HCT116 (cell line): ENCODE data around the gene SBK2. TPM values are rescaled to one million over a fixed set of nuclear protein-coding genes. Genes with fewer than 3 reads are reported as not detected.
A peak's percentile ranks its signal among the peaks of the same experiment; 100 is the strongest.

ENCODE experiments used
- ATAC-seq: fragments of 200-7000 bp; cut with Tn5 transposase; 2 replicates; pipeline ENCODE4 v1.9.1; 2020; ENCODE audit warnings: mild to moderate bottlenecking, moderate library complexity
- BruUV-seq: library from RNA; stranded (reverse); fragments of 400-500 nt; replicated peaks from 2 replicates; lab custom pipeline; 2021; lab: Mats Ljungman, UMichigan
- CTCF ChIA-PET: fragments of 300-600 bp; sonication (Branson Sonifier 250); formaldehyde crosslinking; loops from one replicate; lab custom pipeline; 2021; ENCODE audit warnings: antibody characterized with exemption; lab: Charles Lee
- POLR2A ChIA-PET: fragments of 300-600, 350-600 bp; sonication (Branson Sonifier 250); formaldehyde crosslinking; loops from one replicate; lab custom pipeline; 2021; ENCODE audit warnings: antibody characterized with exemption; lab: Charles Lee
- RAD21 ChIA-PET, 2 experiments: fragments of 300-600 bp; sonication (Branson Sonifier 250); formaldehyde crosslinking; loops; one replicate each; lab custom pipeline; 2023; ENCODE audit warnings: low total read pairs in 2 of 2; ENCODE audit not compliant: uncharacterized antibody in 2 of 2, unreplicated experiment in 2 of 2, low non-redundant PET in 1 of 2; lab: Charles Lee
- DNase-seq: peaks from one replicate; pipeline ENCODE4 v3.0.0-alpha.2; 2010; ENCODE audit warnings: low read depth, low spot score
- H2AFZ ChIP-seq: fragments of 200-600 bp; shearing (Covaris generic), sonication (generic); 2 replicates; pipeline ENCODE4 v1.6.1; 2017; ENCODE audit warnings: low read depth, mixed run types, mixed read lengths, antibody characterized with exemption, low read length; ENCODE audit not compliant: poor library complexity, severe bottlenecking
- H3K27ac ChIP-seq: 2 replicates; pipeline ENCODE4 v1.5.1; 2012; ENCODE audit warnings: low read depth, low read length
- H3K27me3 ChIP-seq: fragments of 200-600 bp; sonication (generic); 2 replicates; pipeline ENCODE4 v1.6.1; 2016; ENCODE audit warnings: mixed run types, low read length, mixed read lengths; ENCODE audit not compliant: insufficient read depth
- H3K36me3 ChIP-seq, 2 experiments: fragments of 200-500 bp in 1 of 2; fragments of 200-600 bp in 1 of 2; sonication (Bioruptor generic) in 1 of 2; sonication (generic) in 1 of 2; 2 replicates each; pipeline versions ENCODE4 v1.5.1 to v1.6.1; 2014 to 2016; ENCODE audit warnings: low read length in 2 of 2, inconsistent platforms in 1 of 2, mixed read lengths in 1 of 2, mixed run types in 1 of 2; ENCODE audit not compliant: insufficient read depth in 2 of 2, control insufficient read depth in 1 of 2
- H3K4me1 ChIP-seq, 2 experiments: fragments of 200-600 bp in 1 of 2; sonication (generic) in 1 of 2; 2 replicates each; pipeline versions ENCODE4 v1.5.1 to v1.6.1; 2012 to 2017; ENCODE audit warnings: low read length in 2 of 2, inconsistent platforms in 1 of 2, mild to moderate bottlenecking in 1 of 2, mixed read lengths in 1 of 2, mixed run types in 1 of 2, moderate library complexity in 1 of 2; ENCODE audit not compliant: insufficient read depth in 2 of 2, control insufficient read depth in 1 of 2
- H3K4me2 ChIP-seq: fragments of 200-600 bp; sonication (generic); 2 replicates; pipeline ENCODE4 v1.6.1; 2017; ENCODE audit warnings: mixed run types, low read length, mixed read lengths
- H3K4me3 ChIP-seq, 2 experiments: fragments of 200-600 bp in 1 of 2; sonication (generic) in 1 of 2; replicated peaks in 1 of 2; 2 replicates each; pipeline ENCODE4 v1.5.1; 2011 to 2016; ENCODE audit warnings: low read length in 2 of 2, control low read depth in 1 of 2, low read depth in 1 of 2, mild to moderate bottlenecking in 1 of 2, mixed read lengths in 1 of 2, mixed run types in 1 of 2
- H3K79me2 ChIP-seq: fragments of 200-600 bp; sonication (generic); 2 replicates; pipeline ENCODE4 v1.6.1; 2017; ENCODE audit warnings: mild to moderate bottlenecking, mixed run types, low read length, moderate library complexity, mixed read lengths; ENCODE audit not compliant: insufficient read depth
- H3K9ac ChIP-seq: fragments of 200-600 bp; sonication (generic); 2 replicates; pipeline ENCODE4 v1.6.1; 2016; ENCODE audit warnings: low read length, mixed read lengths
- H3K9me2 ChIP-seq: fragments of 200-600 bp; sonication (generic), shearing (Covaris generic); 2 replicates; pipeline ENCODE4 v1.6.1; 2017; ENCODE audit warnings: mixed run types, mild to moderate bottlenecking, moderate library complexity; ENCODE audit not compliant: insufficient read depth
- H3K9me3 ChIP-seq, 2 experiments: fragments of 200-500 bp in 1 of 2; fragments of 200-600 bp in 1 of 2; sonication (Bioruptor generic) in 1 of 2; sonication (generic) in 1 of 2; 2 replicates each; pipeline ENCODE4 v1.6.1; 2014 to 2017; ENCODE audit warnings: low read length in 2 of 2, mixed read lengths in 2 of 2, inconsistent platforms in 1 of 2, low read depth in 1 of 2, mild to moderate bottlenecking in 1 of 2, mixed run types in 1 of 2, moderate library complexity in 1 of 2; ENCODE audit not compliant: control insufficient read depth in 1 of 2, insufficient read depth in 1 of 2
- H4K20me1 ChIP-seq: fragments of 200-600 bp; sonication (generic), shearing (Covaris generic); 2 replicates; pipeline ENCODE4 v1.6.1; 2017; ENCODE audit warnings: mixed run types, mild to moderate bottlenecking, moderate library complexity; ENCODE audit not compliant: insufficient read depth
- ATF3 ChIP-seq: IDR thresholded peaks from 2 replicates; pipeline ENCODE4 v1.6.1; 2012
- CBX3 ChIP-seq: IDR thresholded peaks from 2 replicates; pipeline ENCODE4 v1.6.1; 2012; ENCODE audit warnings: low read depth
- CTCF ChIP-seq, 3 experiments: fragments of 200-600 bp in 1 of 3; sonication (generic) in 1 of 3; IDR thresholded peaks in 2 of 3; conservative IDR thresholded peaks in 1 of 3; 2 replicates each; pipeline ENCODE4 v1.5.1; 2012 to 2017; ENCODE audit warnings: low read depth in 2 of 3, low read length in 2 of 3, antibody characterized with exemption in 1 of 3, borderline replicate concordance in 1 of 3, control low read depth in 1 of 3, mild to moderate bottlenecking in 1 of 3, mixed read lengths in 1 of 3, mixed run types in 1 of 3, moderate library complexity in 1 of 3; ENCODE audit not compliant: insufficient read depth in 1 of 3
- EGR1 ChIP-seq: IDR thresholded peaks from 2 replicates; pipeline ENCODE4 v1.6.1; 2012; ENCODE audit warnings: low read depth
- ELF1 ChIP-seq: IDR thresholded peaks from 2 replicates; pipeline ENCODE4 v1.6.1; 2012; ENCODE audit warnings: low read depth, borderline replicate concordance
- EZH2 ChIP-seq: fragments of 200-600 bp; sonication (generic); IDR thresholded peaks from 2 replicates; pipeline ENCODE4 v1.6.1; 2017; ENCODE audit warnings: antibody characterized with exemption, mixed run types
- FOSL1 ChIP-seq: IDR thresholded peaks from 2 replicates; pipeline ENCODE4 v1.6.1; 2012; ENCODE audit warnings: low read depth
- POLR2AphosphoS5 ChIP-seq: IDR thresholded peaks from 2 replicates; pipeline ENCODE4 v1.6.1; 2011; ENCODE audit warnings: mild to moderate bottlenecking, low read depth, low read length, moderate library complexity
- SIN3A ChIP-seq: IDR thresholded peaks from 2 replicates; pipeline ENCODE4 v1.6.1; 2012; ENCODE audit warnings: low read depth
- ZBTB33 ChIP-seq: IDR thresholded peaks from 2 replicates; pipeline ENCODE4 v1.6.1; 2011; ENCODE audit warnings: mild to moderate bottlenecking, low read length, moderate library complexity; ENCODE audit not compliant: insufficient replicate concordance; ENCODE audit errors: extremely low read depth
- ZFX ChIP-seq: fragments of 450-650 bp; IDR thresholded peaks from 2 replicates; pipeline ENCODE4 v1.6.1; 2017
- intact Hi-C: fragments of 100-400 bp; cut with micrococcal nuclease; formaldehyde crosslinking; loops from 2 replicates; pipeline ENCODE4 v1.10.0; 2022
- total RNA-seq: library from RNA; stranded (reverse); gene quantifications from one replicate; pipeline ENCODE4 v1.2.1, GENCODE V29; 2021; ENCODE audit not compliant: unreplicated experiment
- TF ChIP-seq, protein P1 (sequence below): IDR thresholded peaks from 2 replicates; pipeline ENCODE4 v1.6.1; 2012; ENCODE audit warnings: low read depth

The SBK2 gene
- total RNA-seq, 1 experiment from 2014 or later: 0.30 TPM

- intact Hi-C loops: no loop called here
- Histone ChIP-seq H3K4me1 (peaks cover 7 to 14% of the 10 kb centered on the region in 2 experiments; a peak in 3 of 4 replicates), H3K36me3 (no peaks in the 10 kb centered on the region; a peak in 2 of 4 replicates), H3K27me3 (no peaks in the 10 kb centered on the region), H3K9me3 (no peaks in the 10 kb centered on the region), H2AFZ (no peak overlapping the region), H3K9me2 (no peaks in the 10 kb centered on the region), H4K20me1 (no peaks in the 10 kb centered on the region), H3K9ac (peak overlapping the region; percentile 86), H3K4me2 (peak overlapping the region; percentile 84), H3K79me2 (peaks cover 16% of the 10 kb centered on the region), H3K27ac (peak overlapping the region; percentile 78), H3K4me3 (peak overlapping the region; percentile 92 to 94)
- TF ChIP-seq FOSL1 (no peak), ZFX (no peak), CTCF (IDR thresholded peaks at IDR 0.05 in 2 of 3, conservative IDR thresholded peaks at IDR 0.05 in 1 of 3; ENCODE audit: borderline replicate concordance in 1 of 3, insufficient read depth in 1 of 3, low read depth in 2 of 3, low read length in 2 of 3) (no peak), CBX3 (no peak), ZBTB33 (no peak), EZH2 (no peak), EGR1 (no peak), SIN3A (no peak), ELF1 (no peak), POLR2AphosphoS5 (no peak), ATF3 (no peak)
- TF ChIP-seq, protein P1, sequence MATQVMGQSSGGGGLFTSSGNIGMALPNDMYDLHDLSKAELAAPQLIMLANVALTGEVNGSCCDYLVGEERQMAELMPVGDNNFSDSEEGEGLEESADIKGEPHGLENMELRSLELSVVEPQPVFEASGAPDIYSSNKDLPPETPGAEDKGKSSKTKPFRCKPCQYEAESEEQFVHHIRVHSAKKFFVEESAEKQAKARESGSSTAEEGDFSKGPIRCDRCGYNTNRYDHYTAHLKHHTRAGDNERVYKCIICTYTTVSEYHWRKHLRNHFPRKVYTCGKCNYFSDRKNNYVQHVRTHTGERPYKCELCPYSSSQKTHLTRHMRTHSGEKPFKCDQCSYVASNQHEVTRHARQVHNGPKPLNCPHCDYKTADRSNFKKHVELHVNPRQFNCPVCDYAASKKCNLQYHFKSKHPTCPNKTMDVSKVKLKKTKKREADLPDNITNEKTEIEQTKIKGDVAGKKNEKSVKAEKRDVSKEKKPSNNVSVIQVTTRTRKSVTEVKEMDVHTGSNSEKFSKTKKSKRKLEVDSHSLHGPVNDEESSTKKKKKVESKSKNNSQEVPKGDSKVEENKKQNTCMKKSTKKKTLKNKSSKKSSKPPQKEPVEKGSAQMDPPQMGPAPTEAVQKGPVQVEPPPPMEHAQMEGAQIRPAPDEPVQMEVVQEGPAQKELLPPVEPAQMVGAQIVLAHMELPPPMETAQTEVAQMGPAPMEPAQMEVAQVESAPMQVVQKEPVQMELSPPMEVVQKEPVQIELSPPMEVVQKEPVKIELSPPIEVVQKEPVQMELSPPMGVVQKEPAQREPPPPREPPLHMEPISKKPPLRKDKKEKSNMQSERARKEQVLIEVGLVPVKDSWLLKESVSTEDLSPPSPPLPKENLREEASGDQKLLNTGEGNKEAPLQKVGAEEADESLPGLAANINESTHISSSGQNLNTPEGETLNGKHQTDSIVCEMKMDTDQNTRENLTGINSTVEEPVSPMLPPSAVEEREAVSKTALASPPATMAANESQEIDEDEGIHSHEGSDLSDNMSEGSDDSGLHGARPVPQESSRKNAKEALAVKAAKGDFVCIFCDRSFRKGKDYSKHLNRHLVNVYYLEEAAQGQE: no peak
- DNase-seq (no peak), ATAC-seq (no peak)
- BruUV-seq: no TSS peak
- CTCF ChIA-PET: no interaction called here
- POLR2A ChIA-PET: no interaction called here
- RAD21 ChIA-PET: no interaction called here
Observed at GRCh38 chr19:55578761-55579747, 42.1 kb upstream of the SBK2 start.
